ENCODE data around the gene FGF3. TPM values are rescaled to one million over a fixed set of nuclear protein-coding genes. Genes with fewer than 3 reads are reported as not detected.

The FGF3 gene
- total RNA-seq, 1 experiment from 2014 or later: not detected

DNA sequence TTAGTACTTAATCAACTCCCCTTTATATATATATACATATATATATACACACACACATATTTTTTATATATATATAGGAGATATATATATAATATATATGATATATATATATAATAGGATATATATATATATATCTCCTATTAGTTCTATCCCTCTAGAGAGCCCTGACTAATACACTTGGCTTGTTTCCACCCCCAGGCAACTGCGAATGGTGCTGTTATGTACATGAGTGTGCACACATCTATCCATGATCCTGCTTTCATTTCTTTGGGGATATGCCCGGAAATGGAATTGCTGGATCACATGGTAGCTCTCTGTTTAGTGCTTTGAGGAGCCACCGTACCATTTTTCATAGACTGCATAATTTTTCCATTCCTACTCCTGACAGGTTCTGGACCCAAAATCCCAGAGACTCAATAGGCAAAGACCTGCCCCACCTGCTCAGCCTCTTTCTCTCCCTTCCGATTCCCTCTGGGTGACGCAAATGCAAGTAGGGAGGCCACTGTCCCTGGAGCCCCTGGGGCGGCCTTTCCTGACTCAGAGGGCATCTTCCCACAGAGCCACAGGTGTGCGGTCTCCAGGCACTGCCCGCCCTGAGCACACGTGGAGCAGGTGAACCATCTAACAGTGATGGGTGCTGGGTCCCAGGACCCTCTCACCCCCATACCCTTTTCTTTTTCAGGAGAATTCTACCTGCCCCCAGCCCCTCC is 12.0 kb downstream of the FGF3 start:
- Histone ChIP-seq H2AFZ (ENCODE audit: low read length) (no peak overlapping the region), H3K9ac (ENCODE audit: low read length) (no peak overlapping the region), H3K4me3 (ENCODE audit: low read length) (no peak overlapping the region), H3K4me1 (ENCODE audit: low read length) (no peaks in the 10 kb centered on the region), H3K4me2 (ENCODE audit: low read depth, low read length, poor library complexity, severe bottlenecking) (no peak overlapping the region), H4K20me1 (ENCODE audit: insufficient read depth, low read depth, low read length) (no peaks in the 10 kb centered on the region), H3K27me3 (ENCODE audit: low read length) (no peaks in the 10 kb centered on the region), H3K9me2 (replicated peaks; ENCODE audit: insufficient read depth, low read length) (no peaks in the 10 kb centered on the region), H3K9me3 (ENCODE audit: low read length) (no peaks in the 10 kb centered on the region), H3K79me2 (ENCODE audit: low read length) (no peaks in the 10 kb centered on the region), H3K36me3 (ENCODE audit: insufficient read depth, low read length) (no peaks in the 10 kb centered on the region), H3K27ac (ENCODE audit: low read length) (no peak overlapping the region)
- DNase-seq: no peak

DNA sequence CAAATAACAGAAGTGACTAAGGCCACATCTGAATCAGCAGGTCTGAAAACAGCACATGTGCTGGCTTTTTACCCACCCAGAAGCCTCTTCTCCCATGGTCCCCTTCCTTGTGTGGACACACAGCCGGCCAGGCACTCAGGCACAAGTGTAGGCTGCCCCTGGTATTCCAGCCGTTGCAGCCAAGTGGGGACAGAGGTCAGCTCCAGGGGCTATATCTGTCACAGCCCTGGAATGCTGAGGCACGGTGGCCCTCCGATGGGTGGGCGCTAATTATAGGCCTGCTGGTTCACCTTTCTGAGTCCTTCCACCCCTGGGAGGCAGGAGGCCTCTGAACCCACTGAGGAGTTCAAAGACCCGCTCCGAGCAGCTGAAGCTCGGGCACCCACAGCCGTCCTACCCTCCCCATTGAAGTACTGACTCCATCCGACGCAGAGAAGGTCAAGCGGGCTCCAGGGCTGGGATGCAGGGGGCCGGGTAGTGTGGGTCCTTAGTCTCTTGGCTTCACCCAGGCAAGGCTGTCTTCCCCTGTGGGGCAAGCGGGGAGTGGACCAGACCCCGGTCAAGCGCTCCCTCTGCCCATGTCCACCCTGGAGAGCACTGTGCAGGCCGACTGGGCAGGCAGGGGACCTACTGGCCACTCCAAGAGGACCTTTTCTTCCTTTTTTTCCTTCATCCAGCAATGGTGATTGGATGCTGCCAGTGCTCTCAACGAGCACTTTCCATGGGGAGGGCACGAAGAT is 14.3 kb downstream of the FGF3 start:
- H3K4me1 ChIP-seq (ENCODE audit: low read length): no peaks in the 10 kb centered on the region

DNA sequence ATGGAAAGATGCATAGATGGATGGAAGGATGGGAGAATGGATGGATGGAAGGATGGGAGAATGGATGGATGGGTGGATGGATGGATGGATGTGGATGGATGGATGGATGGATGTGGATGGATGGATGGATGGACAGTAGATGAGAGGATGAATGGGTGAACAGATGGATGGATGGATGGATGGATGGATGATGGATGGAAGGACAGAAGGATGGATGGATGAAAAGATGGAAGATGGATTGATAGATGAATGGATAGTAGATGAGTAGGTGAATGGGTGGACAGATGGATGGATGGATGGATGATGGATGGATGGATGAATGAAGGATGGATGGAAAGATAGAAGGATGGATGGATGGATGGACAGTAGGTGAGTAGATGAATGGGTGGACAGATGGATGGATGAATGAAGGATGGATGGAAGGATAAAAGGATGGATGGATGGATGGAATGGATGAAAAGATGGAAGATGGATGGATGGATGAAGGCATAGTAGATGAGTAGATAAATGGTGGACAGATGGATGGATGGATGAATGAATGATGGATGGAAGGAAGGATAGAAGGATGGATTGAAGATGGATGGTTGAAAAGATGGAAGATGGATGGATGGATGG is 15.5 kb downstream of the FGF3 start:
- H3K9me3 ChIP-seq (ENCODE audit: low read length): no peaks in the 10 kb centered on the region
- no peak overlapping the region for H3K27ac ChIP-seq (ENCODE audit: low read length)
- H3K27me3 ChIP-seq (ENCODE audit: low read length): no peaks in the 10 kb centered on the region
- H3K4me2 ChIP-seq (ENCODE audit: low read depth, low read length, poor library complexity, severe bottlenecking): no peak overlapping the region
- no peaks in the 10 kb centered on the region for H3K36me3 ChIP-seq (ENCODE audit: insufficient read depth, low read length)
- no peak overlapping the region for H3K4me3 ChIP-seq (ENCODE audit: low read length)
- no peak for DNase-seq
- H2AFZ ChIP-seq (ENCODE audit: low read length): no peak overlapping the region
- no peak overlapping the region; the same call in 1 of the 2 replicates for H3K9ac ChIP-seq (ENCODE audit: low read length)
- no peaks in the 10 kb centered on the region for H4K20me1 ChIP-seq (ENCODE audit: insufficient read depth, low read depth, low read length)
- H3K79me2 ChIP-seq (ENCODE audit: low read length): no peaks in the 10 kb centered on the region
- H3K4me1 ChIP-seq (ENCODE audit: low read length): no peaks in the 10 kb centered on the region
- H3K9me2 ChIP-seq (replicated peaks; ENCODE audit: insufficient read depth, low read length): no peaks in the 10 kb centered on the region

More for the DNA sequence above, 14.3 kb downstream of the FGF3 start:
- Histone ChIP-seq H3K9ac (ENCODE audit: low read length) (no peak overlapping the region), H3K4me2 (ENCODE audit: low read depth, low read length, poor library complexity, severe bottlenecking) (no peak overlapping the region), H3K27me3 (ENCODE audit: low read length) (no peaks in the 10 kb centered on the region), H3K79me2 (ENCODE audit: low read length) (no peaks in the 10 kb centered on the region), H2AFZ (ENCODE audit: low read length) (no peak overlapping the region), H3K36me3 (ENCODE audit: insufficient read depth, low read length) (no peaks in the 10 kb centered on the region), H3K9me2 (replicated peaks; ENCODE audit: insufficient read depth, low read length) (no peaks in the 10 kb centered on the region), H3K9me3 (ENCODE audit: low read length) (no peaks in the 10 kb centered on the region), H3K4me3 (ENCODE audit: low read length) (no peak overlapping the region), H3K27ac (ENCODE audit: low read length) (no peak overlapping the region), H4K20me1 (ENCODE audit: insufficient read depth, low read depth, low read length) (no peaks in the 10 kb centered on the region)
- DNase-seq: no peak

DNA sequence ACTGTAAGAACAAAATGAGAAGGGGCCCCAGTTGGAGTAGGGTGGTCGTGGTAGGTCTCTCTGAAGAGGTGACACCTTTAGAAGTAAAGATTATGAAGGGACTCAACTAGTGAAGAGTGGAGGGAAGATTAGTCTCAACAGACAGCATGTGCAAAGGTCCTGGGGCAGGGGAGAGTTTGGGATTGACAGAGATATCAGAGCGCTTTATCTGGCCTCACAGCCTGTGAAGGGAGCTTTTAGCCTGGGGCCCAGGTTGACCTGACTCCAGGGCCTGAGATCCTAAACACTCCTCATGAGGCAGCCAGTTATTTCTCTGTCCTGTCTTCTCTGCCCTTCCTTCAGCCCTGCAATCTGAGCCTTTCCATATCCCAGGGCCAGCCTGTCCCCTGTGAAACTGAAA is 16.2 kb downstream of the FGF3 start:
- H3K79me2 ChIP-seq (ENCODE audit: low read length): no peaks in the 10 kb centered on the region
- no peaks in the 10 kb centered on the region for H3K9me2 ChIP-seq (replicated peaks; ENCODE audit: insufficient read depth, low read length)
- H3K9ac ChIP-seq (ENCODE audit: low read length): no peak overlapping the region
- H3K27ac ChIP-seq (ENCODE audit: low read length): no peak overlapping the region
- H3K4me1 ChIP-seq (ENCODE audit: low read length): no peaks in the 10 kb centered on the region
- DNase-seq: no peak
- no peaks in the 10 kb centered on the region for H3K27me3 ChIP-seq (ENCODE audit: low read length)
- H3K9me3 ChIP-seq (ENCODE audit: low read length): no peaks in the 10 kb centered on the region
- H3K36me3 ChIP-seq (ENCODE audit: insufficient read depth, low read length): no peaks in the 10 kb centered on the region
- H2AFZ ChIP-seq (ENCODE audit: low read length): no peak overlapping the region
- no peak overlapping the region for H3K4me2 ChIP-seq (ENCODE audit: low read depth, low read length, poor library complexity, severe bottlenecking)
- H4K20me1 ChIP-seq (ENCODE audit: insufficient read depth, low read depth, low read length): no peaks in the 10 kb centered on the region
- H3K4me3 ChIP-seq (ENCODE audit: low read length): no peak overlapping the region

DNA sequence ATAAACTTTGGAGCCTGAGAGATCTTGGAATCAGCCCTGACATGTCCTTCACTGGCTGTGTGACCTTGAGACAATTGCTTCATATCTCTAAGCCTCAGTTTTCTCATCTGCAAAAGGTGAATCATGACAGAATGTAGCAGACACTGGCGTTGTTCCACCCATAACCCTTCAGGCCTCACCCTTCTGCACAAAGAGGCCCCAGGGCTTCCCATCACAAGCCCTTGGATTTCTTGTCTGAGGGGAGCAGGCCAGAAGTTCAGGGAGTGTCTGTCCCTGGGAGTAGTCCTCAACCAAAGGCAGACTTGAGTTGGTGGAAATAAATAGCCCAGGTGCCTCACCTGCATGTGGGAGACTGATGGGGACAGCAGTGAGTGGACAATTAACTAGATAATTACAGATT is 16.6 kb downstream of the FGF3 start:
- H2AFZ ChIP-seq (ENCODE audit: low read length): no peak overlapping the region
- no peak overlapping the region for H3K27ac ChIP-seq (ENCODE audit: low read length)
- no peaks in the 10 kb centered on the region for H3K27me3 ChIP-seq (ENCODE audit: low read length)
- H4K20me1 ChIP-seq (ENCODE audit: insufficient read depth, low read depth, low read length): no peaks in the 10 kb centered on the region
- no peaks in the 10 kb centered on the region for H3K4me1 ChIP-seq (ENCODE audit: low read length)
- no peak overlapping the region for H3K4me3 ChIP-seq (ENCODE audit: low read length)
- no peak overlapping the region for H3K9ac ChIP-seq (ENCODE audit: low read length)
- no peaks in the 10 kb centered on the region for H3K36me3 ChIP-seq (ENCODE audit: insufficient read depth, low read length)
- H3K9me2 ChIP-seq (replicated peaks; ENCODE audit: insufficient read depth, low read length): no peaks in the 10 kb centered on the region
- no peaks in the 10 kb centered on the region for H3K9me3 ChIP-seq (ENCODE audit: low read length)
- no peak for DNase-seq
- no peaks in the 10 kb centered on the region for H3K79me2 ChIP-seq (ENCODE audit: low read length)
- no peak overlapping the region for H3K4me2 ChIP-seq (ENCODE audit: low read depth, low read length, poor library complexity, severe bottlenecking)

DNA sequence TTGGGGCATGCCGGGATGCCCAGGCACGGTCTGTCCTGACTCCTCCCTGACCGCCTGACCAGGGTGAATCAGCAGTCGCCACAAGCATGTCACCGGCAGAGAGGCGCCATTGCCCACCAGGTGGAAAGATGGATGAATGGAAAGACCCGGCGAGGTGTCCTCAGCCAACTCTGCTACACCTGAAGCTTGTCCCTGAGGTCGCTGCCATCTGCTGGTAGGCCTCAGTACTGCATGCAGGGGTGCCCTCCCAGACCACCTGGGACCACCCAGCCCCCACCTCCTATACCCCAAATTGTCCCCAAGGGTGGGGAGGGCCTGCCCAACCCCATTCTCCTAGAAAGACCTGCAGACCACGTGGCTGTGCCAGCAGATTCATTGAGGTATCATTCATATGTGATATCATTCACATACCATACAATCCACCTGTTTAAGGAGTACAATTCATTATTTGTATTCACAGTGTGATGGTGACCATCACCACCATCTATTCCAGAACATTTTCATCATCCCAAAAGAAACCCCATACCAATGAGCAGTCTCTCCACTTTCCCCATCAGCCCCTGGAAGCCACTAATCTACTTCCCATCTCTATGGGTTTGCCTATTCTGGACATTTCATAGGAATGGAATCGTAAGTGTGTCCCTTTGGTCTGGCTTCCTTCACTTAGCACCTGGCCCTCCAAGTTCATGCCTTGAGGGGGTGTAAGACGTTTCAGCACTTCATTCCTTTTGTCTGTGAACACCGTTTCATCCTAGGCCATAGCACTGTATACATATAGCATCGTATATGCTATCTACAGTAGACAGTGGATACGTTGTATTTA is 17.5 kb downstream of the FGF3 start:
- no peaks in the 10 kb centered on the region for H3K4me1 ChIP-seq (ENCODE audit: low read length)
- no peaks in the 10 kb centered on the region for H3K36me3 ChIP-seq (ENCODE audit: insufficient read depth, low read length)
- no peaks in the 10 kb centered on the region for H3K27me3 ChIP-seq (ENCODE audit: low read length)
- H4K20me1 ChIP-seq (ENCODE audit: insufficient read depth, low read depth, low read length): no peaks in the 10 kb centered on the region
- H3K27ac ChIP-seq (ENCODE audit: low read length): no peak overlapping the region
- DNase-seq: peak; percentile 81
- no peak overlapping the region for H3K4me3 ChIP-seq (ENCODE audit: low read length)
- no peaks in the 10 kb centered on the region for H3K9me3 ChIP-seq (ENCODE audit: low read length)
- H3K79me2 ChIP-seq (ENCODE audit: low read length): no peaks in the 10 kb centered on the region
- no peaks in the 10 kb centered on the region for H3K9me2 ChIP-seq (replicated peaks; ENCODE audit: insufficient read depth, low read length)
- H2AFZ ChIP-seq (ENCODE audit: low read length): no peak overlapping the region
- no peak overlapping the region for H3K4me2 ChIP-seq (ENCODE audit: low read depth, low read length, poor library complexity, severe bottlenecking)
- no peak overlapping the region for H3K9ac ChIP-seq (ENCODE audit: low read length)

DNA sequence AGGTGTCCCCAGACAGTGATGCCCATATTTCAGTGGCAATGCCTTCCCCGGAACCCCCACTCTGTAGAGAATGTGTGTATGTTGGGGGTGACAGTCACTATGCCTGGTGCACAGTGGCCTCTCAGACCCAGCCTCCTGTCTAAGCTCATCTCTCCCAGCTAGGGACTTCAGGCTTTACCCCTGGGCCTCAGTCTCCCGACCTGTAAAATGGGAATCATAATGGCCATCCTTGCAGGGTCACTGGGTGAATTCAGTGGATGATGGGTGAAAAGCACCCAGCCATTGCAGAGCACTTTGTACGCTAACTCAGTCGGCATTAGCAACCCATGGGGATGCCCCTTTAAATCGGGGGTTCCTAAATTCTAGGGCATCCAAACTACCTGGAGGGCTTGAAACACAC is 18.9 kb downstream of the FGF3 start:
- H3K4me3 ChIP-seq (ENCODE audit: low read length): no peak overlapping the region
- no peak overlapping the region for H3K27ac ChIP-seq (ENCODE audit: low read length)
- H3K9me2 ChIP-seq (replicated peaks; ENCODE audit: insufficient read depth, low read length): no peaks in the 10 kb centered on the region
- H3K9ac ChIP-seq (ENCODE audit: low read length): no peak overlapping the region
- no peaks in the 10 kb centered on the region for H3K27me3 ChIP-seq (ENCODE audit: low read length)
- no peaks in the 10 kb centered on the region for H3K9me3 ChIP-seq (ENCODE audit: low read length)
- H3K4me2 ChIP-seq (ENCODE audit: low read depth, low read length, poor library complexity, severe bottlenecking): no peak overlapping the region
- H2AFZ ChIP-seq (ENCODE audit: low read length): no peak overlapping the region
- H4K20me1 ChIP-seq (ENCODE audit: insufficient read depth, low read depth, low read length): no peaks in the 10 kb centered on the region
- H3K36me3 ChIP-seq (ENCODE audit: insufficient read depth, low read length): no peaks in the 10 kb centered on the region
- no peaks in the 10 kb centered on the region for H3K4me1 ChIP-seq (ENCODE audit: low read length)
- DNase-seq: no peak
- H3K79me2 ChIP-seq (ENCODE audit: low read length): no peaks in the 10 kb centered on the region

DNA sequence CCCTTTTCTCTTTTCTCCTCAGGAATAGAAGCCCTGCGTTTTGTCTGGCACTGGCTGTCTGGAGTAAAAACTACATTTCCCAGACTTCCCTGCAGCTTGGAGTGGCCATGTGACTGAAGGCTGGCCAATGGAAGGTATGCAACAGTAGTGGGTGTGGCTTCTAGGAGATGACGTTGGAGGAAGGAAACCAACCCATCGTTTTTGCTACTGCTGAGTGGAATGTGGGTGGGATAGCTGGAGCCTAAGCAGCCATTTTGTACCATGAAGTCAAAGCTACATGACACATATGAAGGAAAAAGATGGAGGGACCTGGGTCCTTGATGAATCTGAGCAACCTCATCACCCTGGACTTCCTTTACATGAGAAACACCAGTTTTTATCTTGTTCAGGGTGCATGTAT is 19.6 kb downstream of the FGF3 start:
- Histone ChIP-seq H3K9ac (ENCODE audit: low read length) (no peak overlapping the region), H3K4me3 (ENCODE audit: low read length) (no peak overlapping the region), H3K9me2 (replicated peaks; ENCODE audit: insufficient read depth, low read length) (no peaks in the 10 kb centered on the region), H4K20me1 (ENCODE audit: insufficient read depth, low read depth, low read length) (no peaks in the 10 kb centered on the region), H3K4me1 (ENCODE audit: low read length) (no peaks in the 10 kb centered on the region), H2AFZ (ENCODE audit: low read length) (no peak overlapping the region), H3K79me2 (ENCODE audit: low read length) (no peaks in the 10 kb centered on the region), H3K27me3 (ENCODE audit: low read length) (no peaks in the 10 kb centered on the region), H3K4me2 (ENCODE audit: low read depth, low read length, poor library complexity, severe bottlenecking) (no peak overlapping the region), H3K36me3 (ENCODE audit: insufficient read depth, low read length) (no peaks in the 10 kb centered on the region), H3K27ac (ENCODE audit: low read length) (no peak overlapping the region), H3K9me3 (ENCODE audit: low read length) (no peaks in the 10 kb centered on the region)
- peak; percentile 75 for DNase-seq

Measured in Karpas-422 (cell line).